ENCODE data around the gene TM4SF5. TPM values are rescaled to one million over a fixed set of nuclear protein-coding genes. Genes with fewer than 3 reads are reported as not detected.
A peak's percentile ranks its signal among the peaks of the same experiment; 100 is the strongest.
"Not testable (repeated sequence)": the region's sequence is repeated elsewhere in the genome, so short reads cannot be mapped to it uniquely, and the experiment has no call there.

TM4SF5 gene
- total and polyA plus RNA-seq, 2 experiments from 2014 or later: not detected

DNA sequence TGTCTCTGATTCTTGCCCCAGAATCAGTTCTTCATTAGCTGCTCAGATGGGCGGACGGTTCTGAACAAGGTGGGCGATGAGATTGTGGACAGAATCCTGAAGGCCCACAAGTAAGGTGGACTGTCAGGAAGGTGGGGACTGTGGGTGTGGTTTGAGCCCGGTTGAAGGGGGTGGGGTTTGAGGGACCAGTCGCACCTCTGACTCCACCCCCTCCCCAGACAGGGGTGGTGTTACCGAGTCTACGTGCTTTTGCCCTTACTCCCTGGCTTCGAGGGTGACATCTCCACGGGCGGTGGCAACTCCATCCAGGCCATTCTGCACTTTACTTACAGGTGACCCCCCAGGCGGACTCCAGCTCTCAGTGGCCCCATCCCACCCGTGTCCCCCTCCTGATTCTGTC, 46.6 kb downstream of the TM4SF5 start:
- Histone ChIP-seq H2AFZ (no peak overlapping the region), H3K79me2 (ENCODE audit: insufficient read depth) (no peaks in the 10 kb centered on the region), H4K20me1 (ENCODE audit: insufficient read depth) (no peaks in the 10 kb centered on the region), H3K4me3 (no peak overlapping the region), H3K36me3 (ENCODE audit: low read depth) (no peaks in the 10 kb centered on the region), H3K27ac (no peak overlapping the region), H3K9ac (no peak overlapping the region), H3K9me2 (ENCODE audit: insufficient read depth) (no peaks in the 10 kb centered on the region), H3K27me3 (replicated peaks; ENCODE audit: insufficient read depth) (no peaks in the 10 kb centered on the region), H3K9me3 (ENCODE audit: low read depth) (no peaks in the 10 kb centered on the region), H3K4me1 (ENCODE audit: insufficient read depth) (no peaks in the 10 kb centered on the region), H3F3A (ENCODE audit: insufficient read depth) (no peaks in the 10 kb centered on the region), H3K4me2 (ENCODE audit: unreplicated experiment) (no peak overlapping the region)
- no peak for DNase-seq
- TF ChIP-seq EZH2phosphoT487 (IDR thresholded peaks at IDR 0.05; ENCODE audit: insufficient read depth, low read depth) (no peak), EZH2 (IDR thresholded peaks at IDR 0.05; ENCODE audit: insufficient read depth, poor library complexity, severe bottlenecking) (no peak)
- 71 to 74% methylated on average over 8 to 12 of the region's 12 CpGs for WGBS, 2 experiments (ENCODE audit: low coverage in 1 of 2, low lambda C conversion rate in 2 of 2, missing lambda C conversion rate in 2 of 2)
- in situ Hi-C loops (cut with MboI): no loop called here

DNA sequence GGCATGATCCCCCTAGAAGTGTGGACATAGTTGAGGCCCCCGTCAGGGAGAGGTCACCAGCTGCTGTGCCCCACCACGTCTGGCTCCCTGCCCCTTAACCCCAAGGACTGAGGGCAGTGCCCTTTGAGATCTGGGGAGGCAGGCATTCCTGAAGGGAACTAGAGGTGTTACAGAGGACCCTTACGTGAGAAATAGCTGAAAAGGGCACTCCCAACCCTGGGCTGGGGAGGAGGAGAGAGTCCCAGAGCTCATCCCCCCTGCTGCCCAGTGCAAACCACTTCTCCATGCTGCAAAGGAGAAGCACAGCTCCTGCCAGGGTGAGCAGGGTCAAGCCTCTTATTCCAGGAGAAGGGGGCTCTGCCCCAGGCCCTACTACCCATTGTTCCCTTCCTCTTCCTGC, 51.1 kb downstream of the TM4SF5 start:
- Histone ChIP-seq H3K4me3 (no peak overlapping the region), H3K9me3 (ENCODE audit: low read depth) (no peaks in the 10 kb centered on the region), H2AFZ (no peak overlapping the region), H3K27me3 (replicated peaks; ENCODE audit: insufficient read depth) (no peaks in the 10 kb centered on the region), H4K20me1 (ENCODE audit: insufficient read depth) (no peaks in the 10 kb centered on the region), H3K9me2 (ENCODE audit: insufficient read depth) (no peaks in the 10 kb centered on the region), H3K9ac (no peak overlapping the region), H3K27ac (no peak overlapping the region), H3K36me3 (ENCODE audit: low read depth) (no peaks in the 10 kb centered on the region), H3K79me2 (ENCODE audit: insufficient read depth) (no peaks in the 10 kb centered on the region), H3K4me2 (ENCODE audit: unreplicated experiment) (no peak overlapping the region), H3K4me1 (ENCODE audit: insufficient read depth) (no peaks in the 10 kb centered on the region), H3F3A (ENCODE audit: insufficient read depth) (no peaks in the 10 kb centered on the region)
- TF ChIP-seq EZH2 (IDR thresholded peaks at IDR 0.05; ENCODE audit: insufficient read depth, poor library complexity, severe bottlenecking): no peak
- TF ChIP-seq EZH2phosphoT487 (IDR thresholded peaks at IDR 0.05; ENCODE audit: insufficient read depth, low read depth): no peak
- 81 to 90% methylated on average over 3 of the region's 3 CpGs for WGBS, 2 experiments (ENCODE audit: low coverage in 1 of 2, low lambda C conversion rate in 2 of 2, missing lambda C conversion rate in 2 of 2)
- in situ Hi-C loops (cut with MboI): no loop called here
- no peak for DNase-seq

DNA sequence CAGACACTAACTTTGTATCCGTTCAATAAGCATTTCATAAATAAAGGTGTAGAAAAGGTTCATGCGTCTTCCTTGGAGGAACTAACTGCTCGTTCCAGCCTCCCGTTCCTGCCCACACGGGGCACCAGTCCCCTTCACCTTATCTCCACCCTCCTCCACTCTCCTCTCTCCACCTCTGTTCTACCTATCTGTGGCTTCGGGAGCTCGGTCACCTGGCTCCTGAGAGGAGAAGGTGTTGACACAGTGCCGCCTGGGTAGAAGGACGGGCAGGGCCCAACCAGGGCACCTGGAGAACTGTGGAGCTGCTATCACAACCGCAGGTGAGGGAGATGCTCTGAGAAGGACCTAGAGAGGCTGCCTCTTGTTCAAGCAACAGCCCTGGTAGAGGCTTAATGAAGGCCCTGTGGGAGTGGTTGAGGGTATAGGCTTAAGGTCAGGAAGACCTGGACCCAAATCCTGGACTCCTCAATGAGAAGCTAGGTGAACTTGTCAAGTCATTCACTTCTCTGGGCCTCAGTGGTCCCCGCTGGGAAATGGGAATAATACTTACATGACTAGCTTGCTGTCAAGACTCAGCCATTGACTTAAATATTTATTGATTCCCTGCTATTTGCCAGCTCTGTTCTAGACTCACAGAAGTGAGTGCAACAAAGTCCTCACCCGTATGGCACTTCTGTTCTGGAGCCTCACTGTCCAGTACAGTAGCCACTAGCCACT, 51.8 kb downstream of the TM4SF5 start:
- 86 to 87% methylated on average over 12 of the region's 12 CpGs for WGBS, 2 experiments (ENCODE audit: low coverage in 1 of 2, low lambda C conversion rate in 2 of 2, missing lambda C conversion rate in 2 of 2)
- no peak overlapping the region for H3K9ac ChIP-seq
- no peaks in the 10 kb centered on the region for H3K27me3 ChIP-seq (replicated peaks; ENCODE audit: insufficient read depth)
- no peak overlapping the region for H3K4me3 ChIP-seq
- no peaks in the 10 kb centered on the region for H3K9me2 ChIP-seq (ENCODE audit: insufficient read depth)
- no peak for TF ChIP-seq EZH2phosphoT487 (IDR thresholded peaks at IDR 0.05; ENCODE audit: insufficient read depth, low read depth)
- TF ChIP-seq EZH2 (IDR thresholded peaks at IDR 0.05; ENCODE audit: insufficient read depth, poor library complexity, severe bottlenecking): no peak
- in situ Hi-C loops (cut with MboI): no loop called here
- H3K4me1 ChIP-seq (ENCODE audit: insufficient read depth): no peaks in the 10 kb centered on the region
- no peaks in the 10 kb centered on the region for H3K9me3 ChIP-seq (ENCODE audit: low read depth)
- no peaks in the 10 kb centered on the region for H3K36me3 ChIP-seq (ENCODE audit: low read depth)
- H3K27ac ChIP-seq: no peak overlapping the region
- no peak overlapping the region for H2AFZ ChIP-seq
- H4K20me1 ChIP-seq (ENCODE audit: insufficient read depth): no peaks in the 10 kb centered on the region
- no peak overlapping the region for H3K4me2 ChIP-seq (ENCODE audit: unreplicated experiment)
- no peak for DNase-seq
- no peaks in the 10 kb centered on the region for H3K79me2 ChIP-seq (ENCODE audit: insufficient read depth)
- H3F3A ChIP-seq (ENCODE audit: insufficient read depth): no peaks in the 10 kb centered on the region

GRCh38 chr17:4827399-4827798, 55.7 kb downstream of the TM4SF5 start:
- Histone ChIP-seq H3K4me1 (ENCODE audit: insufficient read depth) (no peaks in the 10 kb centered on the region), H3K9ac (no peak overlapping the region), H3K4me2 (ENCODE audit: unreplicated experiment) (no peak overlapping the region), H3K27me3 (replicated peaks; ENCODE audit: insufficient read depth) (no peaks in the 10 kb centered on the region), H4K20me1 (ENCODE audit: insufficient read depth) (no peaks in the 10 kb centered on the region), H3K9me3 (ENCODE audit: low read depth) (no peaks in the 10 kb centered on the region), H3K79me2 (ENCODE audit: insufficient read depth) (no peaks in the 10 kb centered on the region), H2AFZ (no peak overlapping the region), H3K36me3 (ENCODE audit: low read depth) (no peaks in the 10 kb centered on the region), H3F3A (ENCODE audit: insufficient read depth) (no peaks in the 10 kb centered on the region), H3K27ac (no peak overlapping the region), H3K4me3 (no peak overlapping the region), H3K9me2 (ENCODE audit: insufficient read depth) (no peaks in the 10 kb centered on the region)
- WGBS, 2 experiments (ENCODE audit: low coverage in 1 of 2, low lambda C conversion rate in 2 of 2, missing lambda C conversion rate in 2 of 2): 76 to 80% methylated on average over 8 of the region's 8 CpGs
- in situ Hi-C loops (cut with MboI): no loop called here
- DNase-seq: no peak
- TF ChIP-seq EZH2phosphoT487 (IDR thresholded peaks at IDR 0.05; ENCODE audit: insufficient read depth, low read depth) (no peak), EZH2 (IDR thresholded peaks at IDR 0.05; ENCODE audit: insufficient read depth, poor library complexity, severe bottlenecking) (no peak)

GRCh38 chr17:4832829-4833177, 61.1 kb downstream of the TM4SF5 start:
- 0 to 2% methylated on average over 9 to 11 of the region's 17 CpGs for WGBS, 2 experiments (ENCODE audit: low coverage in 1 of 2, low lambda C conversion rate in 2 of 2, missing lambda C conversion rate in 2 of 2)

More at GRCh38 chr17:4832829-4833177, 61.1 kb downstream of the TM4SF5 start:
- peaks cover 46% of the 10 kb centered on the region for H3K79me2 ChIP-seq (ENCODE audit: insufficient read depth)
- peak overlapping the region; percentile 81 for H3K9ac ChIP-seq
- H3K27me3 ChIP-seq (replicated peaks; ENCODE audit: insufficient read depth); in situ Hi-C loops (cut with MboI); H3K9me3 ChIP-seq (ENCODE audit: low read depth); H3K9me2 ChIP-seq (ENCODE audit: insufficient read depth); H3K36me3 ChIP-seq (ENCODE audit: low read depth); H3K4me1 ChIP-seq (ENCODE audit: insufficient read depth); DNase-seq; H3F3A ChIP-seq (ENCODE audit: insufficient read depth): not testable (repeated sequence)
- peak overlapping the region; percentile 67 for H2AFZ ChIP-seq
- peaks cover 11% of the 10 kb centered on the region for H4K20me1 ChIP-seq (ENCODE audit: insufficient read depth)
- peak overlapping the region; percentile 66 for H3K4me2 ChIP-seq (ENCODE audit: unreplicated experiment)
- H3K27ac ChIP-seq: peak overlapping the region; percentile 51
- H3K4me3 ChIP-seq: peak overlapping the region; percentile 78

Other genes with a start within 250 kb of the TM4SF5 start
- gene MYBBP1A, start 216.5 kb upstream of the TM4SF5 start, total RNA-seq (2014; rRNA removed; shearing (Covaris generic)): 51.7 and 56.4 TPM in 2 replicates
- gene MYBBP1A, start 216.5 kb upstream of the TM4SF5 start, polyA plus RNA-seq (2016; fragmentation: Nextera tagmentation; extraction: Ambion mirVana): 41.8 and 42.4 TPM in 2 replicates
- not detected in 2 replicates for gene GGT6, start 211.3 kb upstream of the TM4SF5 start, total RNA-seq (2014; rRNA removed; shearing (Covaris generic))
- gene GGT6, start 211.3 kb upstream of the TM4SF5 start, polyA plus RNA-seq (2016; fragmentation: Nextera tagmentation; extraction: Ambion mirVana): not detected in 2 replicates
- not detected in 2 replicates for gene SMTNL2, start 187.4 kb upstream of the TM4SF5 start, total RNA-seq (2014; rRNA removed; shearing (Covaris generic))
- gene SMTNL2, start 187.4 kb upstream of the TM4SF5 start, polyA plus RNA-seq (2016; fragmentation: Nextera tagmentation; extraction: Ambion mirVana): not detected in 2 replicates
- not detected in 2 replicates for gene ALOX15, start 130.2 kb upstream of the TM4SF5 start, total RNA-seq (2014; rRNA removed; shearing (Covaris generic))
- not detected in 2 replicates for gene ALOX15, start 130.2 kb upstream of the TM4SF5 start, polyA plus RNA-seq (2016; fragmentation: Nextera tagmentation; extraction: Ambion mirVana)
- 18.8 and 25.6 TPM in 2 replicates for gene PELP1, start 67.7 kb upstream of the TM4SF5 start, total RNA-seq (2014; rRNA removed; shearing (Covaris generic))
- 10.4 and 13.6 TPM in 2 replicates for gene PELP1, start 67.7 kb upstream of the TM4SF5 start, polyA plus RNA-seq (2016; fragmentation: Nextera tagmentation; extraction: Ambion mirVana)
- gene ARRB2, start 61.3 kb upstream of the TM4SF5 start, total RNA-seq (2014; rRNA removed; shearing (Covaris generic)): 4.1 and 4.8 TPM in 2 replicates
- 3.7 and 3.9 TPM in 2 replicates for gene ARRB2, start 61.3 kb upstream of the TM4SF5 start, polyA plus RNA-seq (2016; fragmentation: Nextera tagmentation; extraction: Ambion mirVana)
- gene MED11, start 40.5 kb upstream of the TM4SF5 start, total RNA-seq (2014; rRNA removed; shearing (Covaris generic)): 14.4 and 16.9 TPM in 2 replicates
- gene MED11, start 40.5 kb upstream of the TM4SF5 start, polyA plus RNA-seq (2016; fragmentation: Nextera tagmentation; extraction: Ambion mirVana): 26.9 and 27.4 TPM in 2 replicates
- 0.32 and 0.89 TPM in 2 replicates for gene ZMYND15, start 32.1 kb upstream of the TM4SF5 start, total RNA-seq (2014; rRNA removed; shearing (Covaris generic))
- 0.16 TPM in 1 of 2 replicates, not detected in the other for gene ZMYND15, start 32.1 kb upstream of the TM4SF5 start, polyA plus RNA-seq (2016; fragmentation: Nextera tagmentation; extraction: Ambion mirVana)
- 1.6 and 2.5 TPM in 2 replicates for gene CXCL16, start 32.0 kb upstream of the TM4SF5 start, total RNA-seq (2014; rRNA removed; shearing (Covaris generic))
- gene CXCL16, start 32.0 kb upstream of the TM4SF5 start, polyA plus RNA-seq (2016; fragmentation: Nextera tagmentation; extraction: Ambion mirVana): 4.1 TPM in 2 replicates
- not detected in 2 replicates for gene VMO1, start 14.5 kb downstream of the TM4SF5 start, total RNA-seq (2014; rRNA removed; shearing (Covaris generic))
- 0.63 and 0.93 TPM in 2 replicates for gene VMO1, start 14.5 kb downstream of the TM4SF5 start, polyA plus RNA-seq (2016; fragmentation: Nextera tagmentation; extraction: Ambion mirVana)
- 2.2 TPM in 1 of 2 replicates, not detected in the other for gene GLTPD2, start 17.1 kb downstream of the TM4SF5 start, total RNA-seq (2014; rRNA removed; shearing (Covaris generic))
- gene GLTPD2, start 17.1 kb downstream of the TM4SF5 start, polyA plus RNA-seq (2016; fragmentation: Nextera tagmentation; extraction: Ambion mirVana): 0.50 and 0.61 TPM in 2 replicates
- gene PSMB6, start 24.3 kb downstream of the TM4SF5 start, total RNA-seq (2014; rRNA removed; shearing (Covaris generic)): 92.1 and 148 TPM in 2 replicates
- 308 and 315 TPM in 2 replicates for gene PSMB6, start 24.3 kb downstream of the TM4SF5 start, polyA plus RNA-seq (2016; fragmentation: Nextera tagmentation; extraction: Ambion mirVana)
- 20.9 and 22.0 TPM in 2 replicates for gene PLD2, start 35.3 kb downstream of the TM4SF5 start, total RNA-seq (2014; rRNA removed; shearing (Covaris generic))
- 11.9 and 12.3 TPM in 2 replicates for gene PLD2, start 35.3 kb downstream of the TM4SF5 start, polyA plus RNA-seq (2016; fragmentation: Nextera tagmentation; extraction: Ambion mirVana)
- 31.5 and 34.5 TPM in 2 replicates for gene MINK1, start 61.5 kb downstream of the TM4SF5 start, total RNA-seq (2014; rRNA removed; shearing (Covaris generic))
- gene MINK1, start 61.5 kb downstream of the TM4SF5 start, polyA plus RNA-seq (2016; fragmentation: Nextera tagmentation; extraction: Ambion mirVana): 21.0 and 24.2 TPM in 2 replicates
- gene C17orf107, start 127.7 kb downstream of the TM4SF5 start, total RNA-seq (2014; rRNA removed; shearing (Covaris generic)): 3.8 and 8.8 TPM in 2 replicates
- gene C17orf107, start 127.7 kb downstream of the TM4SF5 start, polyA plus RNA-seq (2016; fragmentation: Nextera tagmentation; extraction: Ambion mirVana): 2.7 and 3.9 TPM in 2 replicates
- gene CHRNE, start 131.2 kb downstream of the TM4SF5 start, total RNA-seq (2014; rRNA removed; shearing (Covaris generic)): 0.13 and 0.86 TPM in 2 replicates
- gene CHRNE, start 131.2 kb downstream of the TM4SF5 start, polyA plus RNA-seq (2016; fragmentation: Nextera tagmentation; extraction: Ambion mirVana): 0.63 and 0.84 TPM in 2 replicates
- not detected in 2 replicates for gene GP1BA, start 160.4 kb downstream of the TM4SF5 start, total RNA-seq (2014; rRNA removed; shearing (Covaris generic))
- gene GP1BA, start 160.4 kb downstream of the TM4SF5 start, polyA plus RNA-seq (2016; fragmentation: Nextera tagmentation; extraction: Ambion mirVana): 0.18 TPM in 1 of 2 replicates, not detected in the other
- gene SLC25A11, start 168.2 kb downstream of the TM4SF5 start, total RNA-seq (2014; rRNA removed; shearing (Covaris generic)): 68.5 and 131 TPM in 2 replicates
- gene SLC25A11, start 168.2 kb downstream of the TM4SF5 start, polyA plus RNA-seq (2016; fragmentation: Nextera tagmentation; extraction: Ambion mirVana): 71.4 and 73.2 TPM in 2 replicates
- 19.8 and 31.7 TPM in 2 replicates for gene RNF167, start 168.4 kb downstream of the TM4SF5 start, total RNA-seq (2014; rRNA removed; shearing (Covaris generic))
- 34.2 and 36.6 TPM in 2 replicates for gene RNF167, start 168.4 kb downstream of the TM4SF5 start, polyA plus RNA-seq (2016; fragmentation: Nextera tagmentation; extraction: Ambion mirVana)
- 621 and 886 TPM in 2 replicates for gene PFN1, start 176.6 kb downstream of the TM4SF5 start, total RNA-seq (2014; rRNA removed; shearing (Covaris generic))
- 2,247 and 2,282 TPM in 2 replicates for gene PFN1, start 176.6 kb downstream of the TM4SF5 start, polyA plus RNA-seq (2016; fragmentation: Nextera tagmentation; extraction: Ambion mirVana)
- 0.38 and 1.2 TPM in 2 replicates for gene ENO3, start 179.2 kb downstream of the TM4SF5 start, total RNA-seq (2014; rRNA removed; shearing (Covaris generic))
- 3.2 and 4.1 TPM in 2 replicates for gene ENO3, start 179.2 kb downstream of the TM4SF5 start, polyA plus RNA-seq (2016; fragmentation: Nextera tagmentation; extraction: Ambion mirVana)
- gene SPAG7, start 195.9 kb downstream of the TM4SF5 start, total RNA-seq (2014; rRNA removed; shearing (Covaris generic)): 39.1 and 43.1 TPM in 2 replicates
- gene SPAG7, start 195.9 kb downstream of the TM4SF5 start, polyA plus RNA-seq (2016; fragmentation: Nextera tagmentation; extraction: Ambion mirVana): 97.7 and 107 TPM in 2 replicates
- gene CAMTA2, start 215.8 kb downstream of the TM4SF5 start, total RNA-seq (2014; rRNA removed; shearing (Covaris generic)): 4.8 and 10.1 TPM in 2 replicates
- gene CAMTA2, start 215.8 kb downstream of the TM4SF5 start, polyA plus RNA-seq (2016; fragmentation: Nextera tagmentation; extraction: Ambion mirVana): 26.5 and 28.8 TPM in 2 replicates
- gene INCA1, start 225.6 kb downstream of the TM4SF5 start, total RNA-seq (2014; rRNA removed; shearing (Covaris generic)): 0.32 and 1.0 TPM in 2 replicates
- 0.51 and 1.2 TPM in 2 replicates for gene INCA1, start 225.6 kb downstream of the TM4SF5 start, polyA plus RNA-seq (2016; fragmentation: Nextera tagmentation; extraction: Ambion mirVana)
- 72.7 and 85.2 TPM in 2 replicates for gene KIF1C, start 226.1 kb downstream of the TM4SF5 start, total RNA-seq (2014; rRNA removed; shearing (Covaris generic))
- 38.5 and 39.8 TPM in 2 replicates for gene KIF1C, start 226.1 kb downstream of the TM4SF5 start, polyA plus RNA-seq (2016; fragmentation: Nextera tagmentation; extraction: Ambion mirVana)